ENCODE measurements around the gene COL4A1. TPM values are rescaled to one million over a fixed set of nuclear protein-coding genes. Genes with fewer than 3 reads are reported as not detected.

Gene COL4A1
- polyA plus RNA-seq, 1 of the 3 experiments (the other 2 are of a cell fraction): 30.3 TPM

GRCh38 chr13:110290153-110290552 is 16.8 kb downstream of the COL4A1 start:
- H3K9ac ChIP-seq: no peak overlapping the region
- no peaks in the 10 kb centered on the region for H3K9me3 ChIP-seq
- H4K20me1 ChIP-seq (ENCODE audit: insufficient read depth): peaks cover 26% of the 10 kb centered on the region; the same call in 1 of the 2 replicates
- no peak for DNase-seq
- no peak overlapping the region for H3K4me2 ChIP-seq
- peaks cover 91% of the 10 kb centered on the region for H3K79me2 ChIP-seq (ENCODE audit: insufficient read depth)
- CTCF ChIA-PET: interaction anchor here (0.7 kb wide), 1 partner anchor 9 kb away, joined by 4 read pairs; no protein-coding TSS in a partner anchor
- POLR2A ChIA-PET: no interaction called here
- H3K27me3 ChIP-seq (ENCODE audit: insufficient read depth): no peaks in the 10 kb centered on the region
- WGBS (ENCODE audit: low lambda C conversion rate): 96% methylated on average over 10 of the region's 10 CpGs
- H3K9me2 ChIP-seq: no peaks in the 10 kb centered on the region
- no peak overlapping the region for H2AFZ ChIP-seq (ENCODE audit: low read depth)
- H3K27ac ChIP-seq (ENCODE audit: low read depth in 2 of 2, low read length in 1 of 2): no peak overlapping the region
- no peaks in the 10 kb centered on the region; a peak in 1 of 4 replicates for H3K4me1 ChIP-seq (ENCODE audit: control insufficient read depth in 1 of 2, insufficient read depth in 2 of 2, low read depth in 1 of 2, low read length in 1 of 2)
- TF ChIP-seq MEF2A (IDR thresholded peaks at IDR 0.05; ENCODE audit: borderline replicate concordance, low read depth): no peak
- TF ChIP-seq GABPA (IDR thresholded peaks at IDR 0.05; ENCODE audit: low read depth): no peak
- TF ChIP-seq TEAD4 (IDR thresholded peaks at IDR 0.05; ENCODE audit: borderline replicate concordance, insufficient read depth): no peak
- no peak for TF ChIP-seq FOXJ3 (CRISPR knock-in tag; IDR thresholded peaks at IDR 0.05)
- TF ChIP-seq SIN3A (IDR thresholded peaks at IDR 0.05; ENCODE audit: borderline replicate concordance, low read depth, low read length): no peak
- TF ChIP-seq RAD21 (IDR thresholded peaks at IDR 0.05; ENCODE audit: low read length): no peak
- no peak for TF ChIP-seq FOSL2 (IDR thresholded peaks at IDR 0.05; ENCODE audit: borderline replicate concordance, low read depth)
- TF ChIP-seq PBX3 (IDR thresholded peaks at IDR 0.05): no peak
- TF ChIP-seq, protein P1, sequence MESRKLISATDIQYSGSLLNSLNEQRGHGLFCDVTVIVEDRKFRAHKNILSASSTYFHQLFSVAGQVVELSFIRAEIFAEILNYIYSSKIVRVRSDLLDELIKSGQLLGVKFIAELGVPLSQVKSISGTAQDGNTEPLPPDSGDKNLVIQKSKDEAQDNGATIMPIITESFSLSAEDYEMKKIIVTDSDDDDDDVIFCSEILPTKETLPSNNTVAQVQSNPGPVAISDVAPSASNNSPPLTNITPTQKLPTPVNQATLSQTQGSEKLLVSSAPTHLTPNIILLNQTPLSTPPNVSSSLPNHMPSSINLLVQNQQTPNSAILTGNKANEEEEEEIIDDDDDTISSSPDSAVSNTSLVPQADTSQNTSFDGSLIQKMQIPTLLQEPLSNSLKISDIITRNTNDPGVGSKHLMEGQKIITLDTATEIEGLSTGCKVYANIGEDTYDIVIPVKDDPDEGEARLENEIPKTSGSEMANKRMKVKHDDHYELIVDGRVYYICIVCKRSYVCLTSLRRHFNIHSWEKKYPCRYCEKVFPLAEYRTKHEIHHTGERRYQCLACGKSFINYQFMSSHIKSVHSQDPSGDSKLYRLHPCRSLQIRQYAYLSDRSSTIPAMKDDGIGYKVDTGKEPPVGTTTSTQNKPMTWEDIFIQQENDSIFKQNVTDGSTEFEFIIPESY (IDR thresholded peaks at IDR 0.05; ENCODE audit: borderline replicate concordance, low read depth): no peak
- TF ChIP-seq TCF12 (IDR thresholded peaks at IDR 0.05): no peak
- no peak for TF ChIP-seq REST (IDR thresholded peaks at IDR 0.05; ENCODE audit: low read depth, low read length)
- H3K4me3 ChIP-seq (ENCODE audit: low read depth in 2 of 2, low read length in 1 of 2): no peak overlapping the region
- H3K36me3 ChIP-seq (replicated peaks in 1 of 2; ENCODE audit: control insufficient read depth in 1 of 2, insufficient read depth in 2 of 2, low read length in 1 of 2): peaks cover 0 to 10% of the 10 kb centered on the region in 2 experiments
- H3F3A ChIP-seq (replicated peaks; ENCODE audit: insufficient read depth): peaks cover 6% of the 10 kb centered on the region
